ENCODE results near the gene SLC6A19. TPM values are rescaled to one million over a fixed set of nuclear protein-coding genes. Genes with fewer than 3 reads are reported as not detected.

The SLC6A19 gene
- total and polyA plus RNA-seq, 2 donors (not counting 1 experiment from before 2014, with no cell fraction given) = not detected

DNA sequence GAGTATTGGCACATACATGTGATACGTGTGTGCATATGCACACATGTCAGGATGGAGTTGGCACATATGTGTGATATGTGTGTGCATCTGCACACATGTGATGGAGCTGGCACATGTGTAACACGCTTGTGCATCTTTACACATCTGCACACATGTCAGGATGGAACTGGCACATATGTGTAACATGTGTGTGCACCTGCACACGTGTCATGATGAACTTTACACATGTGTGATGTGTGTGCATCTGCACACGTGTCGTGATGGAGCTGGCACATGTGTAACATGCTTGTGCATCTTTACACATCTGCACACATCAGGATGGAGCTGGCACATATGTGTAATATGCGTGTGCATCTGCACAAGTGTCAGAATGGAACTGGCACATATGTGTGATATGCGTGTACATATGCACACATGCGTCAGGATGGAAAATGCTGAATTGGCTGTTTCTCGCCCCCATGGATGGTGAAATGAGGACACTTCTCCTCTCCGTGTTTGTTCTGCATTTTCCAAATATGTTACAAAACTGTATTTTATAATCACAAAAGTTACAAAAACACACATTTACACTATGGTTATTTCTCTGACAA lies 16.3 kb upstream of the SLC6A19 start:
- TF ChIP-seq, protein P1, sequence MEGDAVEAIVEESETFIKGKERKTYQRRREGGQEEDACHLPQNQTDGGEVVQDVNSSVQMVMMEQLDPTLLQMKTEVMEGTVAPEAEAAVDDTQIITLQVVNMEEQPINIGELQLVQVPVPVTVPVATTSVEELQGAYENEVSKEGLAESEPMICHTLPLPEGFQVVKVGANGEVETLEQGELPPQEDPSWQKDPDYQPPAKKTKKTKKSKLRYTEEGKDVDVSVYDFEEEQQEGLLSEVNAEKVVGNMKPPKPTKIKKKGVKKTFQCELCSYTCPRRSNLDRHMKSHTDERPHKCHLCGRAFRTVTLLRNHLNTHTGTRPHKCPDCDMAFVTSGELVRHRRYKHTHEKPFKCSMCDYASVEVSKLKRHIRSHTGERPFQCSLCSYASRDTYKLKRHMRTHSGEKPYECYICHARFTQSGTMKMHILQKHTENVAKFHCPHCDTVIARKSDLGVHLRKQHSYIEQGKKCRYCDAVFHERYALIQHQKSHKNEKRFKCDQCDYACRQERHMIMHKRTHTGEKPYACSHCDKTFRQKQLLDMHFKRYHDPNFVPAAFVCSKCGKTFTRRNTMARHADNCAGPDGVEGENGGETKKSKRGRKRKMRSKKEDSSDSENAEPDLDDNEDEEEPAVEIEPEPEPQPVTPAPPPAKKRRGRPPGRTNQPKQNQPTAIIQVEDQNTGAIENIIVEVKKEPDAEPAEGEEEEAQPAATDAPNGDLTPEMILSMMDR (IDR thresholded peaks at IDR 0.05) = no peak
- TF ChIP-seq EZH2 (IDR thresholded peaks at IDR 0.05; ENCODE audit: borderline replicate concordance, insufficient read depth, low read depth, low read length, poor library complexity, severe bottlenecking) = no peak
- H3K36me3 ChIP-seq (replicated peaks in 1 of 2; ENCODE audit: control extremely low read depth in 1 of 2, control insufficient read depth in 1 of 2, extremely low read depth in 1 of 2, insufficient read depth in 2 of 2, low read length in 1 of 2) = no peaks in the 10 kb centered on the region
- H4K20me1 ChIP-seq (ENCODE audit: control insufficient read depth, insufficient read depth, low read length, poor library complexity, severe bottlenecking) = no peaks in the 10 kb centered on the region
- H3K79me2 ChIP-seq (ENCODE audit: control insufficient read depth, insufficient read depth, low read length) = no peaks in the 10 kb centered on the region
- H3K27me3 ChIP-seq (replicated peaks in 1 of 4; ENCODE audit: control extremely low read depth in 1 of 4, control insufficient read depth in 3 of 4, insufficient read depth in 4 of 4, low read length in 3 of 4) = no peaks in the 10 kb centered on the region
- H3K4me2 ChIP-seq (replicated peaks; ENCODE audit: low read depth, low read length, poor library complexity, severe bottlenecking) = no peak overlapping the region
- H3K9me3 ChIP-seq (ENCODE audit: control extremely low read depth in 1 of 3, control insufficient read depth in 2 of 3, insufficient read depth in 1 of 3, low read length in 2 of 3) = no peaks in the 10 kb centered on the region
- H3K9me3 Mint-ChIP-seq (ENCODE audit: insufficient read depth) = no peaks in the 10 kb centered on the region
- H3K4me3 ChIP-seq (ENCODE audit: control extremely low read depth in 1 of 5, extremely low read depth in 1 of 5, insufficient read depth in 1 of 5, low read depth in 2 of 5, low read length in 4 of 5) = no peak overlapping the region
- CTCF ChIA-PET = interaction anchor here (1.0 kb wide), 1 partner anchor 17 kb away, joined by 3 read pairs; no protein-coding TSS in a partner anchor
- POLR2A ChIA-PET = no interaction called here
- H3K4me1 Mint-ChIP-seq = no peaks in the 10 kb centered on the region
- H2AFZ ChIP-seq (ENCODE audit: insufficient read depth, low read depth, low read length, poor library complexity, severe bottlenecking) = no peak overlapping the region
- H3K27me3 Mint-ChIP-seq = peaks cover 10% of the 10 kb centered on the region
- intact Hi-C loops (cut with micrococcal nuclease) = no loop called here
- DNase-seq = no peak
- H3K4me3 Mint-ChIP-seq = no peak overlapping the region
- H3K27ac ChIP-seq (ENCODE audit: low read length in 2 of 2) = no peak overlapping the region
- 96% methylated on average over 9 of the region's 10 CpGs for WGBS (ENCODE audit: insufficient coverage)
- H3K27ac Mint-ChIP-seq = no peak overlapping the region
- H3K9ac ChIP-seq (ENCODE audit: low read length) = no peak overlapping the region
- ATAC-seq (ENCODE audit: low read depth) = no peak
- H3K4me1 ChIP-seq (ENCODE audit: control insufficient read depth in 2 of 2, insufficient read depth in 2 of 2, low read length in 2 of 2) = no peaks in the 10 kb centered on the region

DNA sequence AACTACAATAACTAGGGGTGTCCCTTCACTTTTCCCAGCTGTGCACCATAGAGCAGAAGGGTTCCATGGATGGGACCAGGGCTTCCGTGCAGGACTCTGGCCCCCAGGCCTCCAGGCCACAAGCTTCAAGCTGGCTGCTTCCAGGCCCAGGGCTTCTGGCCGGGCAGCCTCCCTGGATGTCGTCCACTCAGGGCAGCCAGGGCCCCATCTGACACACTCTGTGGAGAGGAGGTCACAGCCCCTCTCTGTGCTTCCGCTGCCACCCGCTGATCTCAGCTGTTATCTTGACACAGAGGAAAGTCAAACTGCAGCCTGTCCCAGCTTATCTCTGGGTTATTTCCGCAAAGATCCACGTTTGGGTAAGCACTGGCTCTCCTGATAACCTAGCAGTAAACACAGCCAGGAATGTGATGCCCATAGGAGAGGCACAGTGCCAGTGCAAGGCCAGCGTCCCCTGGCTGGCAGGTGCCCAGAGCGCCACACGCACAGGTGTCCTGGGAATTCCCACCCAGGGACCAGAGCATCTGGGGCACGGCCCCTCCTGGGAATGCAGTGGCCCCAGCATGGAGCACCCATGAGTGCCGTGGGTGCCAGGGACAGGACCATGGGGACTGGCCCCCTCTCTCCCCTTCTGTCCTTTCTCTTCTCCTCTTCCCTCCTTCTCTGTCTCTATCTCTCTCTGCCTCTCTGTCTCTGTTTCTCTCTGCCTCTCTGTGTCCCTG lies 15.6 kb upstream of the SLC6A19 start:
- Histone ChIP-seq H3K4me2 (replicated peaks; ENCODE audit: low read depth, low read length, poor library complexity, severe bottlenecking) (no peak overlapping the region), H3K27ac (ENCODE audit: low read length in 2 of 2) (no peak overlapping the region), H3K4me3 (ENCODE audit: control extremely low read depth in 1 of 5, extremely low read depth in 1 of 5, insufficient read depth in 1 of 5, low read depth in 2 of 5, low read length in 4 of 5) (no peak overlapping the region), H3K36me3 (replicated peaks in 1 of 2; ENCODE audit: control extremely low read depth in 1 of 2, control insufficient read depth in 1 of 2, extremely low read depth in 1 of 2, insufficient read depth in 2 of 2, low read length in 1 of 2) (no peaks in the 10 kb centered on the region), H3K9ac (ENCODE audit: low read length) (no peak overlapping the region), H4K20me1 (ENCODE audit: control insufficient read depth, insufficient read depth, low read length, poor library complexity, severe bottlenecking) (no peaks in the 10 kb centered on the region), H2AFZ (ENCODE audit: insufficient read depth, low read depth, low read length, poor library complexity, severe bottlenecking) (no peak overlapping the region), H3K4me1 (ENCODE audit: control insufficient read depth in 2 of 2, insufficient read depth in 2 of 2, low read length in 2 of 2) (no peaks in the 10 kb centered on the region), H3K27me3 (replicated peaks in 1 of 4; ENCODE audit: control extremely low read depth in 1 of 4, control insufficient read depth in 3 of 4, insufficient read depth in 4 of 4, low read length in 3 of 4) (no peaks in the 10 kb centered on the region), H3K9me3 (ENCODE audit: control extremely low read depth in 1 of 3, control insufficient read depth in 2 of 3, insufficient read depth in 1 of 3, low read length in 2 of 3) (no peaks in the 10 kb centered on the region), H3K79me2 (ENCODE audit: control insufficient read depth, insufficient read depth, low read length) (no peaks in the 10 kb centered on the region)
- ChIA-PET CTCF (interaction anchor here (1.0 kb wide), 1 partner anchor 18 kb away, joined by 3 read pairs; no protein-coding TSS in a partner anchor), POLR2A (no interaction called here)
- no peak for DNase-seq
- H3K27me3 Mint-ChIP-seq = peaks cover 15% of the 10 kb centered on the region
- H3K4me3 Mint-ChIP-seq = no peak overlapping the region
- 89% methylated on average over 12 of the region's 12 CpGs for WGBS (ENCODE audit: insufficient coverage)
- H3K4me1 Mint-ChIP-seq = peaks cover 3% of the 10 kb centered on the region
- no peak for TF ChIP-seq EZH2 (IDR thresholded peaks at IDR 0.05; ENCODE audit: borderline replicate concordance, insufficient read depth, low read depth, low read length, poor library complexity, severe bottlenecking)
- TF ChIP-seq, protein P1 (IDR thresholded peaks at IDR 0.05) = no peak
- no peaks in the 10 kb centered on the region for H3K9me3 Mint-ChIP-seq (ENCODE audit: insufficient read depth)
- no peak for ATAC-seq (ENCODE audit: low read depth)
- no peak overlapping the region for H3K27ac Mint-ChIP-seq
- intact Hi-C loops (cut with micrococcal nuclease) = no loop called here

Data from B cell (primary cell).